Breast epithelium (tissue), 4 donors: ENCODE data around the gene HP. TPM values are rescaled to one million over a fixed set of nuclear protein-coding genes. Genes with fewer than 3 reads are reported as not detected.

Source experiments
- DNase-seq, 2 donors: peaks; one replicate each; pipeline ENCODE4 v3.0.0-alpha.2; 2019; ENCODE audit warnings: low spot score in 2 of 2
- H3K27ac ChIP-seq, 2 donors: fragments of 200-600 bp; sonication (generic) in 1 of 2; one replicate each; pipeline ENCODE4 v1.5.1; 2016 to 2019; ENCODE audit warnings: mild to moderate bottlenecking in 1 of 2
- H3K27me3 ChIP-seq, 2 donors: fragments of 200-600 bp; sonication (generic) in 1 of 2; one replicate each; pipeline versions ENCODE4 v1.5.1 to v1.6.0; 2017 to 2019; ENCODE audit warnings: control low read depth in 1 of 2, mild to moderate bottlenecking in 1 of 2
- H3K36me3 ChIP-seq: fragments of 200-600 bp; one replicate; pipeline ENCODE4 v1.5.1; 2019
- H3K4me1 ChIP-seq, 2 donors: fragments of 200-600 bp; sonication (generic); one replicate each; pipeline ENCODE4 v1.5.1; 2016 to 2019; ENCODE audit warnings: control low read depth in 1 of 2
- H3K4me3 ChIP-seq, 3 donors: fragments of 200-600 bp; sonication (generic); 1 replicate in 2 of 3; 2 replicates in 1 of 3; pipeline ENCODE4 v1.5.1; 2016 to 2019; ENCODE audit warnings: mild to moderate bottlenecking in 3 of 3, moderate library complexity in 2 of 3
- H3K9me3 ChIP-seq, 2 donors: fragments of 200-600 bp; sonication (generic) in 1 of 2; one replicate each; pipeline ENCODE4 v1.5.1; 2016 to 2019; ENCODE audit warnings: control low read depth in 1 of 2
- POLR2A ChIP-seq: fragments of 450-650 bp; IDR thresholded peaks from one replicate; pipeline ENCODE4 v1.6.1; 2016; ENCODE audit warnings: antibody characterized with exemption, mild to moderate bottlenecking, moderate library complexity
- POLR2AphosphoS5 ChIP-seq, 3 donors: sonication (generic); formaldehyde crosslinking; IDR thresholded peaks; one replicate each; pipeline ENCODE4 v1.6.1; 2017; ENCODE audit warnings: antibody characterized with exemption in 3 of 3
- intact Hi-C: fragments of 100-400 bp; cut with DNase I; formaldehyde crosslinking; loops from one replicate; pipeline ENCODE4 v1.15.1; 2023; ENCODE audit warnings: low total_unique reads
- total RNA-seq, 3 donors: library from RNA; depleted of rRNA; stranded (reverse); fragments of >200 nt; gene quantifications; one replicate each; pipeline ENCODE4 v1.1.0, GENCODE V29; 2016
- TF ChIP-seq, protein P1 (sequence below), 3 donors: fragments of 450-650 bp; IDR thresholded peaks; one replicate each; pipeline ENCODE4 v1.5.1; 2016 to 2017; ENCODE audit warnings: antibody characterized with exemption in 3 of 3, mild to moderate bottlenecking in 3 of 3, moderate library complexity in 3 of 3

Gene HP
- total RNA-seq, 3 donors from 2014 or later, result 24.5 to 543 (median 61.9) TPM

DNA sequence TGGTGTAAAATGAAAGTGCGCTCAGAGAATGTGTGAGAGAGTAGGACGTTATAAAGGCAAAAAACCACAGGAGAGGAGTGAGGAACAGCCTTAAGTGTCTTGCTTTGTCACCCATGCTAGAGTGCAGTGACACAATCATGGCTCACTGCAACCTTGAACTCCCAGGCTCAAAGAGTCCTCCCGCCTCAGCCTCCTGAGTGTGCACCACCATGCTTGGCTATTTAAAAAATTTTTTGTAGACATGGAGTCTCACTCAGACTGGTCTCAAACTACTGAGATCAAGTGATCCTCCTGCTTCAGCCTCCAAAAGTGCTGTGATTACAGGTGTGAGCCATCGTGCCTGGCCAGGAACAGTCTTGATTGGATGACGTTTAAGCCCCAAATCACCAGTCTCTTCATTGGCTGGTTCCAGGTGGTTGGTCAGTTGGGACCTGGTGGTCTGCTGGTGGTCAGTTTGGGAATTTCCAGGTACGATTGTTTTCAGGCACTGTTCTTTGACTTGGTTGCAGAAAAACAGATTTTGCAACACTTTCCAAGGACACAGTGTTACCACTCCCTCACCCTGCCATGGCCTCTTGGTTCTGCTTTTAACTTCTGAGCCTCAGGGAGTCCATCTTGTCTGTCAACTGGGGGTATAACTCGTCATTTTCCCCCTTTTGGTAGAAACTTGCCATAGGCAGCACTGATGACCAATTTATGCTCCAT lies 24.6 kb upstream of the HP start:
- intact Hi-C loops, result no loop called here
- no peaks in the 10 kb centered on the region for H3K4me1 ChIP-seq
- no peaks in the 10 kb centered on the region for H3K36me3 ChIP-seq
- no peaks in the 10 kb centered on the region for H3K9me3 ChIP-seq
- no peak for TF ChIP-seq POLR2A
- TF ChIP-seq, protein P1, sequence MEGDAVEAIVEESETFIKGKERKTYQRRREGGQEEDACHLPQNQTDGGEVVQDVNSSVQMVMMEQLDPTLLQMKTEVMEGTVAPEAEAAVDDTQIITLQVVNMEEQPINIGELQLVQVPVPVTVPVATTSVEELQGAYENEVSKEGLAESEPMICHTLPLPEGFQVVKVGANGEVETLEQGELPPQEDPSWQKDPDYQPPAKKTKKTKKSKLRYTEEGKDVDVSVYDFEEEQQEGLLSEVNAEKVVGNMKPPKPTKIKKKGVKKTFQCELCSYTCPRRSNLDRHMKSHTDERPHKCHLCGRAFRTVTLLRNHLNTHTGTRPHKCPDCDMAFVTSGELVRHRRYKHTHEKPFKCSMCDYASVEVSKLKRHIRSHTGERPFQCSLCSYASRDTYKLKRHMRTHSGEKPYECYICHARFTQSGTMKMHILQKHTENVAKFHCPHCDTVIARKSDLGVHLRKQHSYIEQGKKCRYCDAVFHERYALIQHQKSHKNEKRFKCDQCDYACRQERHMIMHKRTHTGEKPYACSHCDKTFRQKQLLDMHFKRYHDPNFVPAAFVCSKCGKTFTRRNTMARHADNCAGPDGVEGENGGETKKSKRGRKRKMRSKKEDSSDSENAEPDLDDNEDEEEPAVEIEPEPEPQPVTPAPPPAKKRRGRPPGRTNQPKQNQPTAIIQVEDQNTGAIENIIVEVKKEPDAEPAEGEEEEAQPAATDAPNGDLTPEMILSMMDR (IDR thresholded peaks at IDR 0.05), result no peak
- TF ChIP-seq POLR2AphosphoS5 (IDR thresholded peaks at IDR 0.05), result no peak
- no peaks in the 10 kb centered on the region for H3K27me3 ChIP-seq
- H3K27ac ChIP-seq, result no peak overlapping the region
- DNase-seq, result no peak
- no peak overlapping the region for H3K4me3 ChIP-seq

DNA sequence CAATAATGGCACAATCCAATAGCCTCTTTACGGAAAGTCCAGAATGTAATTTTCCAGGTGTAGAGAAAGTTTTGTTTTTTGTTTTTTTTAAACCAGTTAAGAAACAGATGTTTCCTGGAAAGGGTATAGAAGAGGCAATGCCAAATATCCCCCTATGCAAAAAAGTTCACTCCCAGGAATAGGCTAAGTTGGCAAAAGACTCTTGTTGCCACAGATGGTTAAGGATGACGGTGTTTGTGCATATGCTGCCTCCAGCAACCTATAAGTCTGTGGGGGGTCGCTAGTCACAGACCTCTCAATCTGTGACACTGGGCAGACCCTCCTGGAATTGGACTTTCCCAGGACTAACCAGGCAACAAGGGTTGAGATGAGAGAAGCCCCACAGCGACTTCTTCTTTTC lies 20.9 kb upstream of the HP start:
- no peaks in the 10 kb centered on the region for H3K36me3 ChIP-seq
- H3K9me3 ChIP-seq, result no peaks in the 10 kb centered on the region
- no peak overlapping the region for H3K27ac ChIP-seq
- no peak for DNase-seq
- TF ChIP-seq POLR2A (no peak), POLR2AphosphoS5 (IDR thresholded peaks at IDR 0.05) (no peak)
- TF ChIP-seq, protein P1 (IDR thresholded peaks at IDR 0.05), result no peak
- H3K4me3 ChIP-seq, result no peak overlapping the region
- no peaks in the 10 kb centered on the region for H3K4me1 ChIP-seq
- H3K27me3 ChIP-seq, result no peaks in the 10 kb centered on the region
- intact Hi-C loops, result no loop called here

DNA sequence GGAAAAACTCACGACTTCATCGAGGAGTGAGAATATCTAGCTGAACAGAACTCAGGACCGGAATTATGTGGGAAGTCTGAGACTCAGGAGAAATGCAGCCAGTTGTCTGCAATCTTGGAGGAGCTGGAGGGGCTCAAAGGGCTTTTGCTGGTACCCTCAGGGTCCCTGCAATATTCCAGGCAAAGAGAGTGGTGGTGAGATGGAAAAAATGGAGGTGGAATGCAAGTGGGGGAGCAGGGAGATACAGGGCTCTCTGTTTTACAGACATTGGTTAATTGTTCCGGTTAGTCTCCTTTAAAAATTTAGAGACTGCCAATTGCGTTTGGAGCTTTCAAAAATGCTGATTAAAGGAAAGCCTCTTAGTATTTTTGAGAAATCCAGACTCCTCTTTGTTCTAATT lies 18.2 kb upstream of the HP start:
- no peak overlapping the region for H3K27ac ChIP-seq
- TF ChIP-seq, protein P1 (IDR thresholded peaks at IDR 0.05), result no peak
- TF ChIP-seq POLR2A, result no peak
- TF ChIP-seq POLR2AphosphoS5 (IDR thresholded peaks at IDR 0.05), result no peak
- no peaks in the 10 kb centered on the region for H3K27me3 ChIP-seq
- no peak for DNase-seq
- no peaks in the 10 kb centered on the region for H3K36me3 ChIP-seq
- no peak overlapping the region for H3K4me3 ChIP-seq
- no peaks in the 10 kb centered on the region for H3K4me1 ChIP-seq
- intact Hi-C loops, result no loop called here
- no peaks in the 10 kb centered on the region for H3K9me3 ChIP-seq

DNA sequence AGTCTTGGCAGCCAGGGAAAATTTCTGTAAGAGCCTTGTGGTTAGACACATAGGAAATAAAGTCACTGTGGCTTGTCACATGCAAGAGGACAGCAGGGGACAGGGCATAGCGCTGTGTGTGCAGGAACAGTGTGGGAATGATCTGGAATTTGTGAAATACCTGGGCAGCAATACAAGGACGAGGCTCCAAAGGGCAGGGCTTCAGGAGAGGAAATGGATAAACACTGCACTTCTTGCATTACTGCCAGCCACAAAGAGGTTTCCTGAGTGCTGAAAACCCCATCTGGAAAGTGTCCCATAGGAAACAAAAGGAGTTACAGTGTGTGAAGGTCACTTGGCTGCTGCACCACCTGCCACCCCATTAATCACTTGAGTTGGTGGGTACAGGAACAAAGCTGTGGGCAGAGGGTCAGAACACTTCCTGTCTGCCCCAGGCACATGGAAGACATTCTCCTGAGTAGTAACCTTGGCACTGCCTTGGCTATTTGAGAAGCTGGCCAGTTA lies 12.1 kb upstream of the HP start:
- intact Hi-C loops, result no loop called here
- no peaks in the 10 kb centered on the region for H3K9me3 ChIP-seq
- DNase-seq, result peak in 1 of 2 donors; percentile 76
- H3K4me3 ChIP-seq, result no peak overlapping the region
- TF ChIP-seq POLR2AphosphoS5 (IDR thresholded peaks at IDR 0.05), result peak in 1 of 3 donors; percentile 39
- TF ChIP-seq POLR2A, result no peak
- no peaks in the 10 kb centered on the region for H3K27me3 ChIP-seq
- no peaks in the 10 kb centered on the region for H3K36me3 ChIP-seq
- no peaks in the 10 kb centered on the region for H3K4me1 ChIP-seq
- peak overlapping the region; percentile 41 to 57 for H3K27ac ChIP-seq

DNA sequence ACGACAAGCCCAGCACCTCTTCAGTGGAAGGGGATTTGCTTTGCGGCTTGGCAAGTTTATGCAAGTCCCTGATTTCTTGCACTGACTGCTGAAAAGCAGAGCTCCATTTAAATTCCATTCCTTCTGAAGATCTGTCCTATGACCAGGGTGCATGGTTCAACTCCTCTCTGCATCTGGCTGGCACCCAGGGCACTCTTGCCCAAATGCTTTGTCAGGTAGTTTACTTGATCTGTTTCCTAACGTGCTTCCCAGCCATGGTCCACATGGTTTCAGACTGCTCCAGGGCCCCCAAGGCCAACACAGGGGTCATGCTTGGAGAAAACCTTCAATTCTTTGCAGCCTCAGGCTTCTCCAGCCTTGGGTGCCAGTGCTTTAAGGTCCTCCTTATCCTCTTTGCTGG lies 11.2 kb upstream of the HP start:
- no peak for DNase-seq
- peak overlapping the region in 1 of 2 donors; percentile 41 for H3K27ac ChIP-seq
- H3K4me1 ChIP-seq, result no peaks in the 10 kb centered on the region
- no peak overlapping the region for H3K4me3 ChIP-seq
- no peaks in the 10 kb centered on the region for H3K27me3 ChIP-seq
- intact Hi-C loops, result no loop called here
- no peaks in the 10 kb centered on the region for H3K36me3 ChIP-seq
- TF ChIP-seq POLR2A (no peak), POLR2AphosphoS5 (IDR thresholded peaks at IDR 0.05) (no peak)
- TF ChIP-seq, protein P1 (IDR thresholded peaks at IDR 0.05), result no peak
- no peaks in the 10 kb centered on the region for H3K9me3 ChIP-seq
